GM12873 (cell line): ENCODE data around the gene HOXA7.

Experiments
- CTCF ChIP-seq: IDR thresholded peaks from 2 replicates; pipeline ENCODE4 v1.5.1; 2012; ENCODE audit warnings: low read depth, mild to moderate bottlenecking, moderate library complexity, low read length, control low read depth; ENCODE audit not compliant: insufficient read depth; ENCODE audit errors: missing control alignments

The HOXA7 gene

GRCh38 chr7:27145165-27145913, 11.1 kb downstream of the HOXA7 start:
- no peak for TF ChIP-seq CTCF

- no peak for TF ChIP-seq CTCF
Measured at GRCh38 chr7:27144781-27145164, 11.7 kb downstream of the HOXA7 start.

GRCh38 chr7:27143950-27144780, 12.3 kb downstream of the HOXA7 start:
- TF ChIP-seq CTCF, result no peak

DNA sequence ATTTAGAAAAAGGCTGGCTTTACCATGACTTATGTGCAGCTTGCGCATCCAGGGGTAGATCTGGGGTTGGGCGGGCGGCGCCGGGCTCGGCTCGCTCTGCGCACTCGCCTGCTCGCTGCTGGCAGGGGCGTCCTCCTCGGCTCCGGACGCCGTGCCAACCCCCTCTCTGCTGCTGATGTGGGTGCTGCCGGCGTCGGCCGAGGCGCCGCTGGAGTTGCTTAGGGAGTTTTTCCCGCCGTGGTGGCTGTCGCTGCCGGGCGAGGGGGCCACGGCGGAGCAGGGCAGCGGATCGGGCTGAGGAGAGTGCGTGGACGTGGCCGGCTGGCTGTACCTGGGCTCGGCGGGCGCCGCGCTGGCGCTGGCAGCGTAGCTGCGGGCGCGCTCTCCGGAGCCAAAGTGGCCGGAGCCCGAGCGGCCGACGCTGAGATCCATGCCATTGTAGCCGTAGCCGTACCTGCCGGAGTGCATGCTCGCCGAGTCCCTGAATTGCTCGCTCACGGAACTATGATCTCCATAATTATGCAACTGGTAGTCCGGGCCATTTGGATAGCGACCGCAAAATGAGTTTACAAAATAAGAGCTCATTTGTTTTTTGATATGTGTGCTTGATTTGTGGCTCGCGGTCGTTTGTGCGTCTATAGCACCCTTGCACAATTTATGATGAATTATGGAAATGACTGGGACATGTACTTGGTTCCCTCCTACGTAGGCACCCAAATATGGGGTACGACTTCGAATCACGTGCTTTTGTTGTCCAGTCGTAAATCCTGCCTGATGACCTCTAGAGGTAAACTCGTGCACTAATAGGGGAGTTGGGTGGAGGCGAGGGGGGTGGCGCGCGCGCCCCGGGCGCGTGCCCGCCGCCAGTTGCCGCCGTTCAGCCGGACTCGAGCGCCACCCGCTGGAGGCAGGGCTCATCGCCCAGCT, 13.2 kb downstream of the HOXA7 start, which contains the start of gene HOXA5:
HOXA5 (minus strand) TSS at position 659 of the 927 bp plus-strand sequence; CDS start at position 585, 74 bp downstream.
- TF ChIP-seq CTCF, result no peak

- TF ChIP-seq CTCF, result no peak
Measured at GRCh38 chr7:27142580-27143022, 13.9 kb downstream of the HOXA7 start.

- no peak for TF ChIP-seq CTCF
Measured at GRCh38 chr7:27141923-27142579, 14.4 kb downstream of the HOXA7 start.
